ENCODE results near the gene AKAP1.

The AKAP1 gene

GRCh38 chr17:57045868-57046704 lies 39.0 kb upstream of the AKAP1 start:
- FAIRE-seq (peak; percentile 93), DNase-seq (ENCODE audit: insufficient read length, low spot score) (peak; percentile 61)
- TF ChIP-seq POU2F2 (IDR thresholded peaks at IDR 0.05; ENCODE audit: low read depth, low read length), result no peak
- no peak for TF ChIP-seq SPI1 (IDR thresholded peaks at IDR 0.05; ENCODE audit: low read depth, low read length)
- TF ChIP-seq POLR2AphosphoS5 (IDR thresholded peaks at IDR 0.05; ENCODE audit: low read depth, low read length), result no peak
- TF ChIP-seq TAF1 (IDR thresholded peaks at IDR 0.05; ENCODE audit: low read depth, low read length), result no peak
- TF ChIP-seq POLR2A (IDR thresholded peaks at IDR 0.05; ENCODE audit: low read depth, low read length), result no peak
- no peak for TF ChIP-seq PAX5 (IDR thresholded peaks at IDR 0.05; ENCODE audit: insufficient read depth, low read length, severe bottlenecking)

GRCh38 chr17:57046749-57047148 lies 38.3 kb upstream of the AKAP1 start:
- no peak for FAIRE-seq
- TF ChIP-seq PAX5 (IDR thresholded peaks at IDR 0.05; ENCODE audit: insufficient read depth, low read length, severe bottlenecking), result no peak
- TF ChIP-seq TAF1 (IDR thresholded peaks at IDR 0.05; ENCODE audit: low read depth, low read length), result no peak
- no peak for TF ChIP-seq POLR2AphosphoS5 (IDR thresholded peaks at IDR 0.05; ENCODE audit: low read depth, low read length)
- TF ChIP-seq POLR2A (IDR thresholded peaks at IDR 0.05; ENCODE audit: low read depth, low read length), result no peak
- no peak for TF ChIP-seq POU2F2 (IDR thresholded peaks at IDR 0.05; ENCODE audit: low read depth, low read length)
- TF ChIP-seq SPI1 (IDR thresholded peaks at IDR 0.05; ENCODE audit: low read depth, low read length), result no peak
- DNase-seq (ENCODE audit: insufficient read length, low spot score), result no peak

DNA sequence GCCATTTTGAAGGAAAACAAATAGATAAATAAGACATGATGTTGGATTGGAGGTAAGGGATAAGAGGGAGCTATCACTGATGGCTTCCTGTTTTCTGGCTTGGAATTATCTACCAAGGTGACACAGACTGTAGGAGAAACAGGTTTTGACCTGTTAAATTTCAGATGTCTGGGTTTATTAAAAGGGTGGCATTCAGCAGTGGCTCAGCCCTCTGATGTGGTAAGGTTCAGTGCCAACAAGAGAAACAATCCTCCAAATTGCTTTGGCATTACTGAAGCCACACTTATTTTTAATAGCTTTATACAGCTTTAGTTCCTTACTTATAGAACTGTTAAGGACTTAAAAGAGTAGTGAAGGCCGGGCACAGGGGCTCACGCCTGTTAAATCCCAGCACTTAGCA lies 37.0 kb upstream of the AKAP1 start:
- DNase-seq (ENCODE audit: insufficient read length, low spot score) (no peak), FAIRE-seq (no peak)
- TF ChIP-seq SPI1 (IDR thresholded peaks at IDR 0.05; ENCODE audit: low read depth, low read length) (no peak), POU2F2 (IDR thresholded peaks at IDR 0.05; ENCODE audit: low read depth, low read length) (no peak), POLR2A (IDR thresholded peaks at IDR 0.05; ENCODE audit: low read depth, low read length) (no peak), TAF1 (IDR thresholded peaks at IDR 0.05; ENCODE audit: low read depth, low read length) (no peak), POLR2AphosphoS5 (IDR thresholded peaks at IDR 0.05; ENCODE audit: low read depth, low read length) (no peak), PAX5 (IDR thresholded peaks at IDR 0.05; ENCODE audit: insufficient read depth, low read length, severe bottlenecking) (no peak)

DNA sequence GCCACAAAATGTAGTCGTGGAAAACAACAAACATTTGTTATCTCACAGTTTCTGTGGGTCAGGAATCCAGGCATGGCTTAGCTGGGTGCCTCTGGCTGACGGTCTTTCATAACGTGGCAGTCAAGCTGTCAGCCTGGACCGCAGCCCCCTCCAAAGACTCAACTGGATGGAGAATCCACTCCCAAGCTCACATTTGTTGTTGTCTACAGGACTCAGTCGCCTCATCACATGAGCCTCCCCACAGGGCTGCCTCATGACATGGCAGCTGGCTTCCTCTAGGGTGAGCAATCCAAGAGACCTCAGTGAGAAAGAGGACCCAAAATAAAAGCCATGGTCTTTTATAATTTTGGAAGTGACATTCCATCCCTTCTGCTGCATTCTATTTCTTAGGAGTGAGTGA lies 34.7 kb upstream of the AKAP1 start:
- TF ChIP-seq SPI1 (IDR thresholded peaks at IDR 0.05; ENCODE audit: low read depth, low read length) (no peak), POLR2A (IDR thresholded peaks at IDR 0.05; ENCODE audit: low read depth, low read length) (no peak), POU2F2 (IDR thresholded peaks at IDR 0.05; ENCODE audit: low read depth, low read length) (no peak), POLR2AphosphoS5 (IDR thresholded peaks at IDR 0.05; ENCODE audit: low read depth, low read length) (no peak), TAF1 (IDR thresholded peaks at IDR 0.05; ENCODE audit: low read depth, low read length) (no peak), PAX5 (IDR thresholded peaks at IDR 0.05; ENCODE audit: insufficient read depth, low read length, severe bottlenecking) (no peak)
- DNase-seq (ENCODE audit: insufficient read length, low spot score), result no peak
- no peak for FAIRE-seq

DNA sequence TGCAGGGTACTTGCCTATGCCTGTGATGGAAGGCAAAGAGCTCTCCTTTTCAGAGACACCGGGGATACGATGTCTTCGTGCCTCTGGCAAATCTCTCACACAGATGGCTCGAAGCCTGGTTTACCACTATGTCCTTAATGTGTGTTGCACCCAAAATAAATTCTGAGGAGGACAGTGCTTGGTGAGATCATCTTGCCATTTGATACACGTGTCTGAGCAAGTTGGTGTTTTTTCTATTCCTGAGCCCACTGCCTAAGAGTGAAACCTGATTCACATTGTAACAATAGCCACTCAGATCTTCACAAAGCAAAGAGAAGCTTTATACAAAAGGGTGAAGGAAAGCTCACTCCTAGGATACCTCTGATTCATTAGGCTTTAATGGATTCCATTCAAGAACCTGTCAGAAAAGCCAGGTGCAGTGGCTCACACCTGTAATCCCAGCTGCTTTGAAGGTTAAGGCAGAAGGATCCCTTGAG lies 33.1 kb upstream of the AKAP1 start:
- FAIRE-seq, result no peak
- no peak for TF ChIP-seq TAF1 (IDR thresholded peaks at IDR 0.05; ENCODE audit: low read depth, low read length)
- TF ChIP-seq SPI1 (IDR thresholded peaks at IDR 0.05; ENCODE audit: low read depth, low read length), result no peak
- TF ChIP-seq POU2F2 (IDR thresholded peaks at IDR 0.05; ENCODE audit: low read depth, low read length), result no peak
- no peak for DNase-seq (ENCODE audit: insufficient read length, low spot score)

- DNase-seq (ENCODE audit: insufficient read length, low spot score) (no peak), FAIRE-seq (no peak)
Observed at GRCh38 chr17:57062865-57063264, 22.2 kb upstream of the AKAP1 start.

DNA sequence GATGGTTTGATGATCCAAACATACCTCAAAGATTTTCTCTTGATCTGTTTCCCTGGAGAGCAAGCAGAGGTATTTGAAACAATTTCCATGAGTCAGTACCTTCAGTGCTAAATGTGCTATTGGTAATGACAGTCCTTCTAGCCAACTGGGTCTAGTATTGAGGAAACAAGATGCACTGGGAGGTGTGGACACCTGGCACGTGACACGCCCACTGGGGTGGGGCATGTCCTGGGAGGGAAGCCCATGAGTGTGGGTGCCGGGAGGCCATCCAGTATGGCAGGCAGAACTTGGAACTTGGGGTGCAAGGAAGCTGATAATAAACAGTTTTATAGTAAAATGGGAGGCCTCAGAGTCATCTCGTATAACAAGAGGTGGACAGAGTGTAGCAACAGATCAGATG lies 17.9 kb upstream of the AKAP1 start:
- FAIRE-seq (no peak), DNase-seq (ENCODE audit: insufficient read length, low spot score) (no peak)
- TF ChIP-seq POU2F2 (IDR thresholded peaks at IDR 0.05; ENCODE audit: low read depth, low read length), result no peak
- no peak for TF ChIP-seq SPI1 (IDR thresholded peaks at IDR 0.05; ENCODE audit: low read depth, low read length)
- no peak for TF ChIP-seq PAX5 (IDR thresholded peaks at IDR 0.05; ENCODE audit: insufficient read depth, low read length, severe bottlenecking)
- TF ChIP-seq POLR2AphosphoS5 (IDR thresholded peaks at IDR 0.05; ENCODE audit: low read depth, low read length), result no peak
- no peak for TF ChIP-seq TAF1 (IDR thresholded peaks at IDR 0.05; ENCODE audit: low read depth, low read length)
- TF ChIP-seq POLR2A (IDR thresholded peaks at IDR 0.05; ENCODE audit: low read depth, low read length), result no peak

More at GRCh38 chr17:57062865-57063264, 22.2 kb upstream of the AKAP1 start:
- TF ChIP-seq POLR2AphosphoS5 (IDR thresholded peaks at IDR 0.05; ENCODE audit: low read depth, low read length) (no peak), POU2F2 (IDR thresholded peaks at IDR 0.05; ENCODE audit: low read depth, low read length) (no peak), SPI1 (IDR thresholded peaks at IDR 0.05; ENCODE audit: low read depth, low read length) (no peak), POLR2A (IDR thresholded peaks at IDR 0.05; ENCODE audit: low read depth, low read length) (no peak), TAF1 (IDR thresholded peaks at IDR 0.05; ENCODE audit: low read depth, low read length) (no peak), PAX5 (IDR thresholded peaks at IDR 0.05; ENCODE audit: insufficient read depth, low read length, severe bottlenecking) (no peak)

- DNase-seq (ENCODE audit: insufficient read length, low spot score) (no peak), FAIRE-seq (no peak)
- TF ChIP-seq POLR2A (IDR thresholded peaks at IDR 0.05; ENCODE audit: low read depth, low read length) (no peak), SPI1 (IDR thresholded peaks at IDR 0.05; ENCODE audit: low read depth, low read length) (no peak), POU2F2 (IDR thresholded peaks at IDR 0.05; ENCODE audit: low read depth, low read length) (no peak), TAF1 (IDR thresholded peaks at IDR 0.05; ENCODE audit: low read depth, low read length) (no peak), PAX5 (IDR thresholded peaks at IDR 0.05; ENCODE audit: insufficient read depth, low read length, severe bottlenecking) (no peak), POLR2AphosphoS5 (IDR thresholded peaks at IDR 0.05; ENCODE audit: low read depth, low read length) (no peak)
Observed at GRCh38 chr17:57067781-57068180, 17.3 kb upstream of the AKAP1 start.

- DNase-seq (ENCODE audit: insufficient read length, low spot score), result no peak
- no peak for FAIRE-seq
- TF ChIP-seq POLR2A (IDR thresholded peaks at IDR 0.05; ENCODE audit: low read depth, low read length) (no peak), SPI1 (IDR thresholded peaks at IDR 0.05; ENCODE audit: low read depth, low read length) (no peak), TAF1 (IDR thresholded peaks at IDR 0.05; ENCODE audit: low read depth, low read length) (no peak)
Observed at GRCh38 chr17:57068222-57068658, 16.8 kb upstream of the AKAP1 start.
